HG03025 (cell line): ENCODE results near the gene PFKP.
"Not testable (repeated sequence)": the region's sequence is repeated elsewhere in the genome, so short reads cannot be mapped to it uniquely, and the experiment has no call there.

Experiments
- ATAC-seq: cut with Tn5 transposase; IDR thresholded peaks from one replicate; pipeline ENCODE4 v1.9.1; 2021; ENCODE audit warnings: mild to moderate bottlenecking, moderate library complexity; ENCODE audit not compliant: unreplicated experiment, low FRiP score

Gene PFKP

DNA sequence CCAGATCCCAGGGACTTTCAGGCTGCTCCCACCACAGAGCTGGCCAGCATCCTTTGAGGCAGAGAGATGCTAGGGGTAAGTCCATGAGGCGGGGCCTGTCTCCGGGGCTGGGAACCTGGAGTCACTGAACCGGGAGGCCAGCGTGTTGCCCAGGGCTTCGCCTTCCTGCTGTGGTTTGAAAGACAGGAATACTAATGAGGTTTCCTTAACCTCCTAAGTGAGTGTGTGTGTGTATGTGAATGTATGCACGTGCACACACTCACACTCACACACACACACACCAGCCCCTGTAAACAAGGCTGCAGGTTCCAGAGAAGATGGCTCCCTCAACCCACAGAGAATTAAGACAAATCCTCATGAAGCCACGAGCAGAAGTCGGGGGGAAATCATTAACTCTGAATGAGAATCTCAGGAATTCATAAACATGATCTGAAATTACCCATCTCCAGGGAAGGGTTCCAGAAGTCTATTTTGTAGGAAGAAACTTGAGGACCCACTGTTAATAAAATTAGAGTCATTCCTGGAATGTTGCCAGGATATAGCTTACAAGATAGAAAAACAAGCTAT lies 20.3 kb upstream of the PFKP start:
- ATAC-seq: no peak

DNA sequence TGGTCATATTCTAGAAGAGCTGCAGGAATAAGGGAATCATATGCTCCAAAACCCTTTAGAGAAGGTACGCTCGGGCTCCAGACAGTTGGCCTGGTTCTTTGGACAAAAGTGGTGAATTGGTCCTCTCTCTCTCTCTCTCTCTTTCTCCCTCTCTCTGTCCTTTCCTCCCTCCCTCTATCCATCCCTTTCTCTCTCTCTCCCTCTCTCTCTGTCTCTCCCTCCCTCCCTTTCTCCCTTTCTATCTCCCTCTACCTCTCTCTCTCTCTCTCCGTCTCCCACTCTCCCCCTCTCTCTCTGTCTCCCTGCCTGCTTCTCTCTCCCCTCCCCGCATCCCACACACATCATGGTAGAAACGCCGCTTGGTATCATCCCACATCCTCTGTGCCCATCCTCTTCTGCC lies 19.8 kb upstream of the PFKP start:
- no peak for ATAC-seq

DNA sequence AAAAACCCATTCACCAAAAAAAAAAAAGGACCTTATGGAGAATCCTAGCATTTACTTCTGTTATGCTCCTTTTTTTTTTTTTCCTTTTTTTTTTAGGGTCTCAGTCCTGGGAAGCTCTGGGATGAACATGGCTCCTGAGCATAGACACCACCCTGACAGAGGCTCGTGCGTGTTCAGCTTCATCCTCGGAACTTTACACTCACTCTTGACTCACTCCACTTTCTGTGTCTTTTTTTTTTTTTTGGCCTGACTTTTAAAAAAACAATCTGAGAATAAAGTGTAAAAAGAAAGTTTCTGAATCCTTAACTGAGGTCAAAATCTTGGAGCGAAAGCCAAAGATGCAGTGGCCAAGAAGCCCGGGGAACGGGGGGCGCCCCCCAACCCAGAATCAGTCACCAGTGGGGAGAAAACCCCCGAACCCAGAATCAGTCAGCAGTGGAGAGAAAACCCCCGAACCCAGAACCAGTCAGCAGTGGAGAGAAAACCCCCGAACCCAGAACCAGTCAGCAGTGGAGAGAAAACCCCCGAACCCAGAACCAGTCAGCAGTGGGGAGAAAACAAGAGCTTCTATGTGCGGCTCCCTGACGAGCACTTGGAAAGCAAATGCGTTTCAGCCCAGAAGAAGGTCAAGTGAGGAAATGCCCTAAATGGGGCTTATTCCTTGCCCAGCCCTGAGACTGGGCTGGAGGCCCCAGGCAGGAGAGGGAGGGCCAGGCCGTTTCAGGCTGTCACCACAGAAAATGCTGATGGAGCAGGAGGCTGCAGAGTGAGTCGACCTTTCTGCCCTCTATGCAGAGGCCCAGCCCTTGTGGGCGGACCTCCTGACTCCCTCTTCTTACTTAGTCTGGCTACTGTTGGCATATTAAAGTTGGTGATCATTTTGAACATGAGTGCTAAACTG lies 19.0 kb upstream of the PFKP start:
- ATAC-seq: no peak

DNA sequence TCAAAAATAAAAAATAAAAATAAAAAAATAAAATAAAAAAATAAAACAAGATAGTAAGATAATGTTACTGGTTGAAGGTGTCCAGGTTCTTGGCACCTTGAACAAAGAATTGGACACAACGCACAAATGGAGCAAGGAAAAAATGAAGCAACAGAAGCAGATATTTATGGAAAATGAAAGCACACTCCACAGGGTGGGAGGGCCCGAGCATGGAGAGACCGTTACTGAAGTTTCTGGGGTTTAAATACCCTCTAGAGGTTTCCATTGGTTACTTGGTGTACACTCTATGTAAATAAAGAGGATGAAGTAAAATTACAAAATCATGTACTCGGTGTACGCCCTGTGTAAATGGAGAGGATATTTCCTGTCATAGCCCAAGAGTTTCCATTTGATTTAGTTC lies 15.7 kb upstream of the PFKP start:
- no peak for ATAC-seq

DNA sequence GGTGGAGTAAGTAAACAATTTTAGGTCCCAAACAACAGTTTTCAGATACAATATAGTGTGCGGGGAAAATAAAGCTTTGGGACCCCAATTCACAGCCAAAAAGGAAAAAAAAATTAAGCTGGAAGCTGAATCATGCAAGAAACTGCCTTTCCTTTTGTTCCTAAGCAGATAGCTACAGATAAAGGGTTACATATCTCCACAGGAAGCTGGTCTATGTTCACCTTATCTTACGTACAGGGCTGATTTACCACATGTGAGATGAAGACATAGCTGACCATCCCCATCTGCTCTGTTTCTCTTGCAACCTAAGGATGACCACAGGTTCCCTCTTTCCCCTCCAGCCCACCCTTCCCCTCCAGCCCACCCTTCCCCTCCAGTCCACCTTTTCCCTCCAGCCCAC lies 14.2 kb upstream of the PFKP start:
- ATAC-seq: no peak

DNA sequence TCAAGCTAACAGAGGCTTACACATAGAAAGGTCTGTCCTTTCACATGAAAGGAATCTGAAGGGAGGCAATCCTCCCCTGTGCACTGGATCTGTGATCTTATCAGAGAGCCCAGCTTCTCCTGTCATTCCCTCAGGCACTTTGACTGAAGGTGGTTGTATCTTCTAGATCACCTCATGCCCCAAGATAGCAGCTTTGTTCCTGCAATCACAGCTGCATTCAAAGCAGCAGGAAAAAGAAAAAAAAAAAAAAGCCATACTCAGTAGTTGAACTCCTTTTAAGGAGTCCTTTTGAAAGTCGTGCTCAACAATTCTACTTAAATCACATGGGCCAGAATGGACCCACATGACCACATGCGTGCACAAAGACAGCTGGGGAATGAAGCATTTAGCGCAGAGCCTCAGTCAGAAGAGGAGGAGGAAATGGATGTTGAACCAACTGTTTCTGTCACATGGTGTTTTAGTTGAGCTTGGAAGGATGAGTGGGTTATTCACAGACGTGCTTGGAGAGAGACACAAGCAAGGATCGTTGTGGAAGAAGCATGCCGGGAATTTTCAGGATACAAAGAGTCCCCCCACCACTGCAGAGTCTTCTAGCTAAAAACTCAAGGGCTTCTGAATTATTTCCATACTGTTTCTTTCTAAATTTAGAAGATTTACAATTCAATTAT lies 13.0 kb upstream of the PFKP start:
- no peak for ATAC-seq

DNA sequence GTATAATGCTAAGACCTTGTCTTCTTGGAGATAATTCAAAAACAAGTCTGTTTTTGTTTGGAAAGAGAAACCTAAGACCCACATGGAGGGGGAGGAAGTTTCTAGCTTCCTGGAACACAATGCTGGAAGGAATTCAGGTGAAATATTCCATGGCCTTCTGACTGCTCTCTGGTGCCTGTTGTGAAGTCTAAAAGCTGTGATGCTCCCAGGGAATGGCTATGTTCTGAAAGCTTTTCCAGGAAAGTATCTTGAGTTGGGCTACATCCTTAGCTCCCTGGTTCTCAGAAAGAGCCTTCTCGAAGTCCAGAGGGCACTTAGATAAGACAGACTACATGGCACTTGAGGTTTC lies 12.5 kb upstream of the PFKP start:
- no peak for ATAC-seq

DNA sequence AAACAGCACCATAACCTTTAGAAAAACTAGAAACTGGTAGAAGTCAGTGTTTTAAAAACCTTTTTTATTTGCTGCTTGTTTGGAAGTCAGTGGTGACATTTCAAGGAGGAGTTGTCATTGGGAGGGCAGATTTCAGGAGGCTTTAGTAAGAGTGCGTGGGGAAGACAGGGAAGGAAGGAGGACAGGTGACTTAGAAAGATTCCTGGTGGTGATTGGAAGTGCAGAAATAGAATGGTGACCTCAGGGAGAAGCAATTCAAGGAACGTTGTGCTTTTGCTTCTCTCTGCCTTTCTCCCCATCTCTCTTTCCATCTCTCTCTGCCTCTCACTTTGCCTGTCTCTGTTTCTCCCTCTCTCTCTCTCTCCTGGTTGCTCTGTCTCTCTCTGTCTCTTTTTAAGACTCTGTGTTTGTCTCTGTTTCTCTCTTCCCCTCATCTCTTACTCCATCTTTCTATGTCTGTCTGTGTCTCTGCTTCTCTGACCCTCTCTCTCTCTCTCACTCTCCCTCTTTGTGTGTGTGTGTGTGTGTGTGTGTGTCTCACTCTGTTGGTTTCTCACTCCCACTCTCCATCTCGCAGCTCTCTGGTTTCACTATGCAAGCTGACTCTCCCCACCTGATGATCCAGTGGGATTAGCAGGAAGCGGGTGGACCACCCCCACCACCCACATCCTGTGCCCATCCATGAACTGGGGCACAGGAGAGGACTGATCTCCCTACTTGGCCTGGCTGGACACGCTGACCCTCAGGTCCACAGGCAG lies 10.9 kb upstream of the PFKP start:
- no peak for ATAC-seq

DNA sequence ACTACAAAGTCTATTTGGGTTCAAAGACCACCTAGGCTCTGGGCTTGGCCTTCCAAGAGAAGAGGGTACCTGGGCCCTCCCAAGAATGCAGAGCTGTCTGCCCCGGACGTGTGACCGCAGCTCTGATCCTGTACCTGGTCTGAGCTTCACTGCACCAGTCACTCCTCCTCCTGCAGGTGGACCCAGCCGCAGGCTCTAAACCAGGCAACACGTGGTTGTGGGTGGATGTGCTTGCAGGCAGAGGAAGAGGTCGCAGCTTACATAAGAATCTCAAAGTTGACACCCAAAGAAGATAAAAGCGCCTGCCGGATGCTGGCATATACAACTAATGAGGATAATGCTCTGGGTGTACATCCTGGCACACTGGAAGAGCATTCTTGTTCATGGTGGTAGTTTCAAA lies 9.4 kb upstream of the PFKP start:
- ATAC-seq: no peak

DNA sequence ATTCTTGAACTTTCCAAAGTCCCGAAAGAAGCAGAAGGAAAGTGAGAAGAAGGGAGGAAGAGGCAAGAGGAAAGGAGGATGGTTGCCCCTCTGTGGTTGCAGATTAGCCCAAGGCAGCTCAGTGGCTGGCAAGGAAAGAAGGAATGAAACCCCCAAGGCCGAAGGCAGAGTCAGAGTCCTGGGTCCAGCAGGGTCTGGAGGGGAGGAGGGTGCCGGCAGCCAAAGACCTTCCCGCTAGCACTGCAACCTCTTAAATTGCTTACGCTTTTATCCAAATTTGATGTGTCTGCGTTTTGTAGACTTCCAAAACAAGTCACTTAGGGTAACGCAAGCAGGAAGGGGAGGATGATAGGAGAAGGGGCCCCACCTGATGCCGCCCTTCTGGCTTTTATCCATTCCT lies 7.4 kb upstream of the PFKP start:
- no peak for ATAC-seq

DNA sequence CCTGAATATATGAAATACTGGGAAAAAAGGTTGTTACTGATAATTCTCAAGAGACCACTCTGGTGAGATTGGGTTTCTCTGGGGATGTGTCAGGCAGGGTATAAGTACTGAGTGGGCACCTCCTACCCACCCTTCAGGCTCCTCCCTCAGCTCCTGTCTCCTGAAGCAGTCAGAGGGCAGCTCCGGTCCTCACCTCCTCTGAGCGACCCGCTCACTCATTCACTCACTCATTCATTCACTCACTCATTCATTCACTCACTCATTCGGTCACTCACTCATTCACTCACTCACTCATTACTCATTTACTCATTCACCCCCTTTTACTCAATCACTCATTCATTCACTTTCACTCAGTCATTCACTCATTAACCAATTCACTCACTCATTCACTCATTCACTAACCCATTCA lies 6.9 kb upstream of the PFKP start:
- no peak for ATAC-seq

DNA sequence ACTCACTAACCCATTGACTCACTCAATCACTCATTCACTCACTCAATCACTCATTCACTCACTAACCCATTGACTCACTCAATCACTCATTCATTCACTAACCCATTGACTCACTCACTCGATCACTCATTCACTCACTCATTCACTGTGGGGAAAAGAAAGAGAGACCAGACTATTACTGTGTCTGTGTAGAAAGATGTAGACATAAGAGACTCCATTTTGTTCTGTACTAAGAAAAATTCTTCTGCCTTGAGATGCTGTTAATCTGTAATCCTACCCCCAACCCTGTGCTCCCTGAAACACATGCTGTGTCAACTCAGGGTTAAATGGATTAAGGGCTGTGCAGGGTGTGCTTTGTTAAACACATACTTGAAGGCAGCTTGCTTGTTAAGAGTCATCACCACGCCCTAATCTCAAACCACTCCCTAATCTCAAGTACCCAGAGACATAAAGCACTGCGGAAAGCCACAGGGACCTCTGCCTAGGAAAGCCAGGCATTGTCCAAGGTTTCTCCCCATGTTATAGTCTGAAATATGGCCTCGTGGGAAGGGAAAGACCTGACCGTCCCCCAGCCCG lies 5.9 kb upstream of the PFKP start:
- ATAC-seq: not testable (repeated sequence)

DNA sequence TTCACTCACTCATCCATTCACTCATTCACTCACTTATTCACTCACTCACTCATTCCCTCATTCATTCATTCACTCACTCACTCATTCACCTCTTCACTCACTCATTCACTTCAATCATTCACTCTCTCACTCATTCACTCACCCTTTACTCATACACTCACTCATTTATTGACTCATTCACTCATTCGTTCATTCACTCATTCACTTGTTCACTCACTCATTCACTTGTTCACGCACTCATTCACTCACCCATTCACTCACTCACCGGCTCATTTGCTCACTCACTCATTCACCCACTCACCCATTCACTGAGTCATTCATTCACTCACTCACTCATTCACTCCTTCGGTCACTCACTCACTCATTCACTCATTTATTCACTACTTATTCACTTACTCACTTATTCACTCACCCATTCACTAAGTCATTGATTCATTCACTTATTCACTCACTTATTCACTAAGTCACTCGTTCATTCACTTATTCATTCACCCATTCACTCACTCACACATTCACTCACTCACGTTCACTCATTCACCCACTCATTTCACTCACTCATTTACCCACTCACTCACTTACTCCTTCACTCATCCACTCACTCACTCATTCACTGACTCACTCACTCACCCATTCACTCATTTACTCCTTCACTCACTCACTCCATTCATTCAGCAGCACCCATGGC lies 4.7 kb upstream of the PFKP start:
- no peak for ATAC-seq

DNA sequence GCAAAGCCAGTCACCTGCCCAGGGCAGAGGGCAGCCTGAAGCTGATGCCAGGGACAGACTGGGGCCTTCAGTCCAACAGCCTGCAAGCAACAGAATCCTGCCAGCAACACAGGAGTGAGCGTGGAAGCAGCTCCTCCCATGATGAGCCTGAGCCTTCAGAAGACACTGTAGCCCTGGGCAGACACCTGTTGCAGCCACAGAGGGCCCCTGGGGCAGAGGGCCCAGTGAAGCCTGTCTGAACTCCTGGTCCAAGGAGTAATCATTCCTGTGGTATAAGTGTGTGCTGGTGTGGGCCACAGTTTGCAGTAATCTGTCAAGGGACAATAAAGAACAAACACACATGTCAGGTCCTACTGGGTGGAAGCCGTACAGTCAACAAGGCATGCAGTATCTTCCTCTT lies 2.9 kb upstream of the PFKP start:
- ATAC-seq: no peak

DNA sequence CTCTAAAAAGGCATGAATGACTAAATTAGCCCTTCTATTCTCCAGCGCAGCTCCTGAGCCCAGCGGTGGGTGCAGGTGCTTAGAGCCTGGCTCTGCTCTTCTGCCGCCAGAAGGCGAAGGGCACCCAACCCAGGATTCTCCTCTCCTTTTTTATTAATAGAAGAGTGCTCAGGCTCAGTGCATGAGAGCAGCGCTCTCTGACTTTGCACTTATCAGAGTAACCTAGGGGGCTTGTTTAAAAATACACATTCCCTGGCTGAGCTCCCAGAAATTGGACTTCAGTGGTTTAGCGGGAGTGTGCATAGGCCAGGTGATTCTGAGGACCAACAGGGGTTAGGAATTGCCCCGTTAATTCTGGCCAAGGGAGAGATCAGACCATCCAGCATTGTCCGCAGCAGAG lies 1.7 kb upstream of the PFKP start:
- ATAC-seq: no peak

DNA sequence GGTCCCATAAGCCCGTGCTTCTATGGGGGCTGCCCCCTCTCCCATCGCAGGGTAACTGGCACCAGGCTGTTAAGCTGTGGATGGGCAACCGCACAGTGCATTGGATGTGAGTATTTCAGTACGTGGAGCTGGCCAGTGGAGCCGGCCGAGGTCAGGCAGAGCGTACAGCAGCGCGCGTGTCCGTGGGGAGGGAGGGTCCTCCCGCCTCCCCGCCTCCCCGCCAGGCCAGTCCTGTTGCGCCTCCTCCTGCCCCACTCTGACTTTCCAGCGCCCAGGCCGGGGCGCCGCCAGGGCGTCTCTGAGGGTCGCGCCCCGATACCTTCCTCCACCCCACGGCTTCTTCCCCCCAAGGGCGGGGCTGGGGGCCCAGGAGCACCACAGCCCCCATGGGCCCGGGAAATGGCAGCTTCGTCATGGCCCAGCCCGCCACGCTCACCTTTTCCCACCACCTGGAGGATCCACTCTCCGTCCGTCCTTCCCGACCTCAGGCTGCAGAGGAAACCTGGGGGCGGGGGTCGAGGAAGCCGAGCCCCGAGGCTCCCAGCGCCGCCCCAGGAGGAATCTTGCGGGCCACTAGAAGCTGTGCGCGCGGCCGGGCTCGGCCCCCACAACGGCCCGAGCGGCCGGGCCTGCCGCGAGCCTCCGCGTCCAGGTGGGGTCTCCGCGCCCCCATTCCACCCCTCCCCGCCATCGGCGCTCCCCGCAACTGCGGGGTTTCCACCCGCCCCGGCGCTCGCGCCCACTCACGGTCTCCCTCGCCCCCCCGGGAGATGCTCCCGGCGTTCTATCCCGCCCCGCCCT lies 831 bp upstream of the PFKP start:
- no peak for ATAC-seq

DNA sequence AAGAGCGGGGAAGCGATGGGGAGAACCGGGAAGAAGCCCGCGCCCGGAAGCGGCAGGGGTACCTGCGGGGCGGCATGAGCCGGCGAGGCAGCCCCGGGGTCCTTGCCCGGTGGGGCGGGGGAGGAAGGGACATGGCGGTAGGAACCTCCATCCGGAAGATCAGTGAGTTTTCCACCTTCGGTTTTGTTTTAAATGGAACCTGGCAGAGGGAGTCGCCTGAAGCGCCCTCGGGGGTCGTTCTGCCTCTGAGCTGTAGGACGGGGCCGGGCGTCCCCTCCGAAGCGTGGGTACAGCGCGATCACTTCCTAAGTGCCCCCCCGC lies 471 bp downstream of the PFKP start:
- ATAC-seq: peak; percentile 7

DNA sequence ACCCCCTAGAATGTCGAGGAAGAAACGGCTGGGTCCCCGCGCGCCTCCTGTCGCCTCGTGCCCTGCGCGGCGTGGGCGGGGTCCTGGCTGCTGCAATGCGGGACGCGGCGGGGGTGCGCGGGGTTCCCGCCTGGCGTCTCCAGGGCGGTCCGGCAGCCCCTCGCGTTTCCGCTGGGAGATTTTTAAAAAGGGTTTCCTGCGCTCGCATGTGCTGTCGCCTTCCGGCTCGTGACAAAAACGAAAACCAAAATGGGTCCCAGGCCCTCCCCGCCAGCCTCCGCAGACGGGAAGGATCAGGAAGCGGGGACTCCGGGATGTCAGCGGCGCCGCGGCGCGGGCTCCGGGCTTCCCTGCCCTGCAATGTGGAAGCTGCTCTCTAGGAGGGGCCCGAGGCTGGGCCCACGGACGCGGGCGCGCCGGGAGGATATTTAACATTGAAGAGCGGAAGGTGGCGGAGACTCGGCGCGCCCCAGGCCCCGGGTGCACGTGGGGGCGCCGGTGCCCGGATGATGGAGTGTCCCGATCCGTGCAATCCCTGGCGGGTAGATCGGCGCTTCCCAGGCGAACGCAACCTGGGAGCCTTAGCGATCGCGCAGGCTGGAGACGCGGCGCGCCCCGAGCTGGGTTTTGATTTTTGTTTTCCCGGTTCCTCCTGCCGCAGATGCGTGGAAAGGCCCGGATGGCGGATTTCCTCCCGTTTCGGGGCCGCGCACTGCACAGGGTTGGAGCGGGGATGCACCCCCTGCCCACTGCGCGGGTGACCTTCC lies 1.0 kb downstream of the PFKP start:
- ATAC-seq: peak; percentile 36
